GM19240 (cell line): ENCODE results near the gene APOL4.
"Not testable (repeated sequence)": the region's sequence is repeated elsewhere in the genome, so short reads cannot be mapped to it uniquely, and the experiment has no call there.

Experiments
- DNase-seq: peaks from one replicate; pipeline ENCODE4 v3.0.0; 2011; ENCODE audit warnings: low spot score; ENCODE audit not compliant: insufficient read length

APOL4 gene

GRCh38 chr22:36231051-36231450 is 29.4 kb upstream of the APOL4 start:
- not testable (repeated sequence) for DNase-seq

DNA sequence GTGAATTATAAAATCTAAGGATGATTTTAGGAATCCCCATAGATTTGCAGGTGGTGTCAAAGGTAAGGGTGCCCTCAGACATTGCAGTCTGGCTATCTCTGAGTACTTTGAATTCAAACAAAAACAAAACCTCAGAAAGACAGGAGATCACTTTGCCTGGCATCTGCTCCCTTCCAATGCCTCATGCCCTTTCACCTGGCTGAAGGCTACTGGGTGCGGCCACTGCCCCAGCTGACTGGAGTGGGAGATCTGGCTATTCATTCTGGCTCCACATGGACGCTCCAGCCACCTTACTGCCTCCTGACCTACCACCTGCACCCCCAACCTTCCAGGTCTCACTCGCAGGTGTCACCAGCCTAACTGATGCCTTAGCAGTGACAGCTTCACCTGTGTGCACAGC is 28.0 kb upstream of the APOL4 start:
- DNase-seq: not testable (repeated sequence)

GRCh38 chr22:36228944-36229343 is 27.3 kb upstream of the APOL4 start:
- DNase-seq: no peak

GRCh38 chr22:36228369-36228768 is 26.8 kb upstream of the APOL4 start:
- DNase-seq: not testable (repeated sequence)

- no peak for DNase-seq
Measured at GRCh38 chr22:36227806-36228205, 26.2 kb upstream of the APOL4 start.

DNA sequence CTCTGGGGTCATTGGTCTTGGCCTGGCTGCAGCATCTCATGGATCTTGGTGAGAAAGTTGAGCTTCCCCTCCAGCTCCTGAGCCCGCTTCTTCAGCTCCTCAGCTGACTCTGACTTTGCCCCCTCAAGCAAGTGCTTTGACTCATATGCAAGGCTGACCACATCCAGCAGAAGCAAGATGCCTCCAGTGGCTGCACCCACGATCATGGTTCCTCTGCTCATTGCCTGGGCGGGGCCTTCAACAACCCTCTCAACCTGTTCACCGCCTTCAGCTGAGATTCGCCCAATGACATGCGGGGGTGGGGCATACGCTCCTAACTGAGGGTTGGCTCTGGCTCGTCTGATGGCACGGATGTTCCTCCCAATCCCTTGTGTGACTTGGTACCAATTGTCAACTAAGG is 25.8 kb upstream of the APOL4 start:
- DNase-seq: no peak

DNA sequence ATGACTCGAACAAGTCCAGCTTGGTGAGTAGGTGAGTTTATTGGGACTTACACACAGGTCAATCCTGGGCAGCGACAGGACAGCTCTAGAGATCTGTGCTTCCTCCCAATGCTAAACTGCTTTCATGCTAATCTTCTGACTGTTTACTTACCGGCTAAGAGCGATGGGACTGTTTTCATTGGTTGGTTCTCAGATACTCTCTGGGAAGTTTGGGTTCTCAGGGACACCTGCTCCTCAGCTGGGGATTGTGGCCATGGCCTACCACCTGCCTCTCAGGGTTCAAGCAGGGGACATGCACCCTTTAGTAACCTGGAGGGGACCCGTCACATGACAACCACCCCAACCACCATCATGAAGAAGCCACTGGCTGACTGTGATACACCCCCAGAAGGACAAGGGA is 24.6 kb upstream of the APOL4 start:
- no peak for DNase-seq

- DNase-seq: no peak
Measured at GRCh38 chr22:36225333-36225922, 23.8 kb upstream of the APOL4 start.

GRCh38 chr22:36224245-36224644 is 22.6 kb upstream of the APOL4 start:
- DNase-seq: no peak

GRCh38 chr22:36223504-36223903 is 21.9 kb upstream of the APOL4 start:
- no peak for DNase-seq

DNA sequence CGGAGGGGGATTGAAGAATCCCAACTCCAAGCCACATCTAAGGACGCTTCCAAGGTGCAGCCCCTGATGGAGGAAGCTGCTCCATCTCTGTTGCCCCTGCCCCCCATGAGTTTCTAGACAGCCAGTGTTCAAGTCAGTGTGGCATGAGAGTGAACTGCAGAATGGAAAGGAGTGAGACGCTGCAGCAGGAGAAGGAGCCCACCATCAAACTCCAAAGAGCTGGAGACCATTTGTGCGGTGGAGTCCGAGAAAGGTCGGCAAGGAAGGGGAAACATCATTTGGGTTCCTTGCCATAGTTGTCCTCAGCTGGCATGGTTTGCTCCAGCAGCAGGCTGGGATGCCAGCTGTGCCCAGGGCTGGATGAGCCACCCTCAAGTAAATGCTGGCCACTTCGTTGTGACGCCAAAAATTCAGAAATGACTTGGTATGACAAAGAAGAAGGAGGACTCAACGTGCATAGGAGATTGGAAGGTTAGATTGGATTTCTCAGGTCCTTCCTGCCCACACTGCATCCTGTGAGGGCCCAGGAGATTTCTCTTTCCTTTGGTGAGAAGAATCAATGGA is 21.4 kb upstream of the APOL4 start:
- no peak for DNase-seq

DNA sequence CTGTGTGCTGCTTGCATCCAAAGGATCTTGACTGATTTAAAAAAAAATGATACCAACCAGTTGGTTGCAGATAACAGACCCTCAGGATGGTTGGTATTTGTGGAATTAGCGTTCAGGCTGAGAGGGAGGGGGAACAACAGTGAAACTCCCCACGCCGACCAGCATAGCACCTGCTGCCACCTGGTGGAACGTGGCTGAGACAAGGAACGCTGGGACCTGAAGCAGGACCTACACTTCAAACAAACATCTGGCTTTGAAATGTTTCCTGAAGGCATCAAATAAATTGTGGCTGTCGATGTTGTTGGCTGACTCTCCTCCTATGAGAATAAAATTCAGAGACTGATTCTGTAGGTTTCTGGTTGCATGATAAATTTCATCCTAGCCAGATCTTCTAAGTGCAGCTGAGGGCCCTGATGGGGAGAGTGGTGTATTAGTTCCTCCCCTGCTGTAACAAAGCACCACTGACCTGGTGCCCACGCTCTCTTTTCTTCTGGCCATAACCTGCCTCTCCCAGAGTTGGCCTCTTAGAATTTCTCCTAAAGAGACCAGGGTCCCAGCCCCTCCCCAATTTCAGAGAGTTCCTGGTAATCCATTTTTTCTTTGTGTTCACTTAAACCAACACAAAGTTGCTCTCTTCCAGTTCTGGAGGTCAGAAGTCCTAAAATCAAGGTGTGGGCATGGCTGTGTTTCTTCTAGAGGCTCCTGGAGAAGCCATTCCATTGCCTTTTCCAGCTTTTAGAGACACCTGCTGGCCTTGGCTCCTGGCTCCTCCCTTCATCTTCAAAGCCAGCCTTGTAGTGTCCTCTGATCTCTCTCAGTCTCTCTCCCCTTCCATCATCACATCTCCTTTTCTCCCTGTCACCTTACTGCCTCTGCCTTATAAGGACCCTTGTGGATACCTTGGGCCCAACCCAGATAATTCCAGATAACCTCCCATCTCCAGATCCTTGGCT is 20.5 kb upstream of the APOL4 start:
- DNase-seq: no peak

DNA sequence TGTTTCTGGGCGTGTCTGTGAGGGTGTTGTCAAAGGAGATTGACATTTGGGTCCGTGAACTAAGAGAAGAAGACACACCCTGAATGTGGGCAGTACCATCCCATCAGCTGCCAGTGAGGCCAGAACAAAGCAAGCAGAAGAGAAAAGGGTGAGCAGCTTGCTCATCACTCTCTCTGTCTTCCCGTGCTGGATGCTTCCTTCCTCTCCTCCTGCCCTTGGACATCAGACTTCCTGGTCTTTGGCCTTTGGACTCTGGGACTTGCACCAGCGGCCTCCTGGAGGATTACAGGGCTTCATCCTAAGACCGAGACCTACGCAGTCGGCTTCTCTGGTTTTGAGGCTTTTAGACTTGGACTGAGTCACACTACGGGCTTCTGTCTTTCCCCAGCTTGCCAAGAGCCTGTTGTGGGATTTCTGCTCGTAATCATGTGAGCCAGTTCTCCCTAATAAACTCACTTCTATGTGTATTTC is 18.9 kb upstream of the APOL4 start:
- DNase-seq: no peak

- no peak for DNase-seq
Measured at GRCh38 chr22:36218648-36219193, 17.1 kb upstream of the APOL4 start.

- no peak for DNase-seq
Measured at GRCh38 chr22:36215981-36216380, 14.4 kb upstream of the APOL4 start.

DNA sequence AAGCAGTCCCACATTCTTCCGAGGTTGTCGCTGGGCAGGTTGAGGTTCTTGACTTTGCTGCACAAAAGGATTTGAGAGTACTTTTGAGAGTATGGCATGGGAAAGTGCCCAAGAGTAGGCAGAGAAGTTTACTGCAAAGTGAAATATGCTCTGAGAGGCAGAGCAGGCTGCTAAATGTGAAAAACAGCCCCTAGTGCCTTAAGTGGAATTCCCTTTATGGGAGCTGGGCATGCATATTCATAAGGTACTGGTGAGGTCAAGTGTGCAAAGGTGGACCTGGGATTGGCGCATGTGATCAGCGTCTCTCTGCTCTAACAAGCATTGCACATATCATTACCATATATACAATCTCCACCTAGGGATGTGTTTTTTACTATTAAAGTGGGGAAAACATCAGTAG is 12.0 kb upstream of the APOL4 start:
- no peak for DNase-seq

DNA sequence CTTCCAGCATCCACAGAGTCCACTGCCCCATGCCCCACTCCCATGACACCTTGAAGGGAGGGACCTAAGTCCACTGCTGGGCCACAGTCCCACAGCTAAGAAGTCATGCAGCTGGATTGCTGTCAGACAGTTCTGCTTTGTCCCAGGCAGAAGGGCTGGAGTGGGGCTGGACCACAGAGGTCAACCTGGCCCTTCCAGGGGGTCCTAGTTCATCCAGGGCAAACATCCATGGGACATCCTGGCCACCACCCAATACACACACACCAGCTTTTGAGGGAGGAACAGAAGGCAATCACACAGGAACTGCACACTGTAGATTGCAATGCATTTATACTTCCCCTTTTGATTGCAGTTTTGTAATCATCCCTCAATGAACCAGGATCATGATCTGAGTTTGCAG is 11.3 kb upstream of the APOL4 start:
- no peak for DNase-seq

GRCh38 chr22:36211237-36211861 is 9.7 kb upstream of the APOL4 start:
- no peak for DNase-seq

DNA sequence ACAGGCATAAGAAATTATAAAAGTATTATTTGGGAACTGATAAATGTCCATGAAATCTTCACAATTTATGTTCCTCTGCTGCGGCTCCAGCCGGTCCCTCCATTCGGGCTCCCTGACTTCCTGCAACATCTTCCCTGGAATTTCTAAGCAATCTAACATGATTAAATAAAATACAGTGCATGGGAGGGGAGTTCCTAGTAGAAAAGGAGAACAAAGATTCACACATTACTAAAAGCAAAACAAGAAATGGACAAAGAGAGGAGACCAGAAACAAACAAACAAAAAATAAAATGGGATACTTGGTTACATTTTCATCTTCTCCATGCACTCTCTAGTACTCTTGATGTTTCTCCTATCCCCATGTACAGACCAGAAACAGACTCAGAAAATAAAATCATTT is 8.6 kb upstream of the APOL4 start:
- no peak for DNase-seq

DNA sequence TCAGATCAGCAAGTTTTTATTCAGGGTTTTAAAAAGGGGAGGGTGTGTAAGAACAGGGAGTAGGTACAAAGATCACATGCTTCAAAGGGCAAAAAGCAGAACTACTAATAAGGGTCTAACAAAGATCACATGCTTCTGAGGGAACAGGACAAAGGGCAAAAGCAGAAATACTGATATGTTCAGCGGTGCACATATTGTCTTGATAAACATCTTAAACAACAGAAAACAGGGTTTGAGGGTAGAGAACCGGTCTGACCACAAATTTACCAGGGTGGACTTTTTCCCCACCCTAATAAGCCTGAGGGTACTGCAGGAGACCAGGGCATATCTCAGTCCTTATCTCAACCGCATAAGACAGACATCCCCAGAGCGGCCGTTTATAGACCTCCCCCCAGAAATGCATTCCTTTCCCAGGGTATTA is 7.9 kb upstream of the APOL4 start:
- not testable (repeated sequence) for DNase-seq

- DNase-seq: no peak
Measured at GRCh38 chr22:36208914-36209313, 7.3 kb upstream of the APOL4 start.
